HG03103 (cell line): ENCODE data around the gene MED4.
"Not testable (repeated sequence)": the region's sequence is repeated elsewhere in the genome, so short reads cannot be mapped to it uniquely, and the experiment has no call there.

Experiments
- ATAC-seq: cut with Tn5 transposase; IDR thresholded peaks from one replicate; pipeline ENCODE4 v1.9.1; 2021; ENCODE audit warnings: low read depth; ENCODE audit not compliant: unreplicated experiment

MED4 gene

GRCh38 chr13:48096670-48097069 lies 1.8 kb upstream of the MED4 start:
- no peak for ATAC-seq

DNA sequence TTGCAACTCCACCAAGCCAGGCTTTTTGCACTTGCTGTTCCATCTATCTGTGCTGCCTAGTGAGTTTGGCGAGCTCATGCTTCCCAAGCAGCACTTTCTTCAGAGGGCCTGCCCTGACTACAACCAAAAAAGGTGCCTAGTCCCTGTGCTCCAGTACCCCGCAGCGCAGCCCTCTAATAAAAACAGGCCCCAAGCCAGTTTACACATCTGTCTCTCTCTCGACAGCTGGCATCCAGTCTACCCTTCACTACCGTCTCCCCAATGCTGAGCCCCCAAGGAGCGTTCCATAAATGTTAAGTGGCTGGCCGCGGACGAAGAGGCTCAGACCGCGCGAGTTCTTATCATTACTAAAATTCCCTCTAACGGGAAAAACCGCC lies 512 bp downstream of the MED4 start:
- ATAC-seq, result no peak

DNA sequence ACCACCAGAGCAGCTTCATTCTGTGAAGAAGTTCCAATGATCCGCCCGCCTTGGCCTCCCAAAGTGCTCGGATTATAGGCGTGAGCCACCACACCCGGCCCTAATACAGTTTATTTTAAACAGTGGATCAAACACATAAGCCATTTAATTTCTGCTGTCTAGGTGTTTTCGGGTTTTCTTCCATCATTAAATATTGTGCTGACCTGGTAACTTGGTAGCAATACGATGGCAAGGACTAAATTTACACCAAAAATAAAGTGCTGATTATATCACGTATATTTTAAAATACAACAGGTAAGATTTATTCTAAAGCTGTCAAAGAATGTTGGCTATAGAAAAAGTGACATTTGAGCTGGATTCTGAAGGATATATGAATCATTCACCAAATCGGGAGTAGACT lies 1.3 kb downstream of the MED4 start:
- no peak for ATAC-seq

DNA sequence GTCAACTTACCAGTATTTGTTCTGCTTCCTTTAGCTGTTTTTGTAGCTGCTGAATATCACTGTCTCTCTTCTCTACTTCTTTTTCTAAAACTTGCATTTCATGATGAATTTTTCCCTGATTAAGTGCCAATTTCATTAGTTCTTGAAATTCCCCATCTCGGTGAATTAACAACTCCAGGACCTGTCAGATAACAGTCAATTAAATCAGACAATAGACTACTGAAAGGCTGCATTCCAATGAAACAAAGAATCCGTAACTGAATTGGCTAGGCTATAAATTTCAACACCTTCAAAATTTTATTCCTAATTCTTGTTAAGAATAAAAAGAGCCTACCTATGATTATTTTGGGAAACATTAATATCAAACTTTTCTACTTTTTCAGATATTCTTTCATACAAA lies 8.6 kb downstream of the MED4 start:
- ATAC-seq, result no peak

GRCh38 chr13:48081739-48082138 lies 13.2 kb downstream of the MED4 start:
- no peak for ATAC-seq

GRCh38 chr13:48078251-48078656 lies 16.6 kb downstream of the MED4 start:
- ATAC-seq, result peak; percentile 99

DNA sequence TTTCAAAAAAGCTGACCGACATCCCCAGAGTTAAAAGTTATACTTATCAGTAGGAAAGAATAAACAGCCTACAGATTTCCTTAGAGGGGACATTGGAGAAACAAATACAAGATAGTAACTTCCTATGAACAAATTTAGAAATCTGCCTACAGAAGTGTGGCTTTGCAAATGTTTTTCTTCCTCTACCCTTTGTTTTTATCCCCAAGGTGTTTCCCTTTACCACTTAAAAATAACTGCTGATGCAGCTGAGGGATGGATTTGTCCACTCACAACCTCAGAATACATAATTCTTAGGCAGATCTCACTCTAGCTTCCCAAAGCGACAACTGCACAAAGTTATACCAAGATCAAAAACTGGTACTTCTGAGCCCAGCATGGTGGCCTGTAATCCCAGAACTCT lies 20.9 kb downstream of the MED4 start:
- ATAC-seq, result no peak

DNA sequence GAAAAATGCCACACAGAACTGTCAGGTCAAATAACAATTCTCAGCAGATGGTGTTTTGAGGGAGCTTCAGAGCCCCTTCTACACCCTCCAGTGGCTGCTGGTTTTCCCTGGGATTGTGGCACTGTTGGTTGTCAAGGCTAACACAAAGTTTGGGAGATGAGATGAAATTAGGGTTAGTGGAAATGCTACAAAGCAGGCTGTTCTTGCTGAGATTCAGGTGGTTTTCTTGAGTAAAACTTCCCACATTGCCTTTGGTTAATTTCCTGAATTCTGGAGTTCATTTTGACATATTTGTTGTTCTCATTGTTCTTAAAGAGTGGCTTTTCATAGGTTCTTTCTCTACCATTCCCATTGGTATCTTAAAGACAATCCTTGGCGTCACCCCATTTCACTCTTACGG lies 22.1 kb downstream of the MED4 start:
- no peak for ATAC-seq

- ATAC-seq, result no peak
These were observed 22.6 kb downstream of the MED4 start for GRCh38 chr13:48072304-48072703.

DNA sequence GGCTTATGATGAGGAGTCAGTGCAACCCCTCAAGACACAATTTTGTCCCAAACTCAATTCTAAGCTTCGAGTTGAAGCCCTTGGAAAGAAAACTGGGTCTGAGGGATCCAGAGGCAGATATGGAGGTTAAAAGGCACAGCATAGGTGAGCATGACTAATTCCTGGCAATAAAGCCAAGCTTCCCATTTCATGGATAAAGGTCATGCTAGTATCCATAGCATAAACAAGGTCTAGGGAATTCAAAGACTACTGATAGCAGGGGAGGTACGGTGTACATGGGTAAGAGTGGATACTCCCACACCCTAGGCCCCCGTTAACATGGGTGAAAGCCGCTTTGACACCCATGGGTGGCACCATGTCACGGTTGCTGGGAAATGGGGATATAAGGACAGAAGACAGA lies 24.0 kb downstream of the MED4 start:
- ATAC-seq, result no peak

DNA sequence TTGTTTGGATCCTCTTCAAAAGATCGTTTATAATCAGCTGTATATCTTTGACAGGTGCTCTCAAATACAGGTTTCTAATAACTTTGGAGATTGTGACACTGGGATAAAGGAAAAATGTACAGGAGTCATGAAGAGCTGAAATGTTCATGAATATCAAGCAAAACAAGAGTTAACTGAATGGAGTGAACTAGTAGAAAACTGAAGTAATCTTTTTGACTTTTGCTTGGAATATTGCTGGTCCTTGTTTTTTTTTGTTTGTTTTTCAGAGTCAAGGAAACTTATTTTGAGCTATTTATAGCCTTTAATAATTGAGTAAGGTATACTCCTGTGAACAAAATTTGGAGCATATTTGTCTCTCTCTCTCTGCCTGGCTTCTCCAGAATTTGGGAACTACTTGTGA lies 25.3 kb downstream of the MED4 start:
- no peak for ATAC-seq

DNA sequence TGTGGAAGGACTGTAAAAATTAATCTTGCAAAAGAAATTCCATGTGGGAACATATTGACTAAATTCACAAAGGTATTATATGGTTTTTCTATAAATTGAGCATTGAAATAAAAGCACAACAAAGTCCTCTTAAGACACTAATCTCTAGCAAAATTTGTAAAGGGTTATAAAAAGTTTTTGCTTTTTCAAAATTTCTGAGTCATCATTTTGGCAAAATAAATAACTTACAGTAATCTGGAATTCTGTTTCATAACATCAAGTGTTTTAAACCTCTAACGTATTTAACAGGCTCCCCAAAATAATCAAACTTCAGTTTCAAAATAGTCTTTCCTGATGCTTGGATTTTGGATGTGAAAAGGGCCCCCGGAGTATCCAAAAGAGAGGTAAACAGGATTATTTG lies 26.0 kb downstream of the MED4 start:
- ATAC-seq, result no peak

DNA sequence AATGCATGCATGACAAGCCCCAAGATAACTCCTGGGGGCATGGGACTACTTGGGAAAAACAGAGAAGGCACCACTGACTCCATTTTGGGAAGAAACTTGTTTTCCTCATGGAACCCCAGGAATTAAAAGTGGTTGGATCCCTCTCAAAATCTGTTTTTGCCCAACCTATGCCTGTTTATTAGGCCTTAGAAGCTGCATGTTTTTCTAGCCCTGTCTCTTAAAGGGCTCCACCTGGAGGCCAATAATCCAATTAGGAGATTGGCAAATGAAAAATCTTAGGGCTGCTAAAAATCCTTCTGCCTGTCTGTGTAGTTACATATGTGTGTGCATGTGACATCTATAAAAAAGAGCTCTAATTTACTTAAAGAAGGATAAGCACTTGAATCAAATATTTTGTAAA lies 26.9 kb downstream of the MED4 start:
- ATAC-seq, result no peak

- ATAC-seq, result no peak
These were observed 28.5 kb downstream of the MED4 start for GRCh38 chr13:48066310-48066989.

- ATAC-seq, result not testable (repeated sequence)
These were observed 35.0 kb downstream of the MED4 start for GRCh38 chr13:48059951-48060350.

DNA sequence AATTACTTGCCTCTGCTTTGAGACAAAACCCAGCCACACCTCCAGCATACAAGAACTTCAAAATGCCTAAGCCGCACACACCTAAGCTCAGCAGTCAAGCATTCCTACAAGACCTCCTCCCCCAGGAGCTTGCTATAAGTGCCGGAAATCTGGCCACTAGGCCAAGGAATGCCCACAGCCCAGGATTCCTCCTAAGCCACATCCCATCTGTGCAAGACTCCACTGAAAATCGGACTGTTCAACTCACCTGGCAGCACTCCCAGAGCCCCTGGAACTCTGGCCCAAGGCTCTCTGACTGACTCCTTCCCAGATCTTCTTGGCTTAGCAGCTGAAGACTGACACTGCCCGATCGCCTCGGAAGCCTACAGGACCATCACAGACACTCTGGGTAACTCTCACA lies 36.4 kb downstream of the MED4 start:
- ATAC-seq, result not testable (repeated sequence)

- ATAC-seq, result no peak
These were observed 39.2 kb downstream of the MED4 start for GRCh38 chr13:48055712-48056111.

DNA sequence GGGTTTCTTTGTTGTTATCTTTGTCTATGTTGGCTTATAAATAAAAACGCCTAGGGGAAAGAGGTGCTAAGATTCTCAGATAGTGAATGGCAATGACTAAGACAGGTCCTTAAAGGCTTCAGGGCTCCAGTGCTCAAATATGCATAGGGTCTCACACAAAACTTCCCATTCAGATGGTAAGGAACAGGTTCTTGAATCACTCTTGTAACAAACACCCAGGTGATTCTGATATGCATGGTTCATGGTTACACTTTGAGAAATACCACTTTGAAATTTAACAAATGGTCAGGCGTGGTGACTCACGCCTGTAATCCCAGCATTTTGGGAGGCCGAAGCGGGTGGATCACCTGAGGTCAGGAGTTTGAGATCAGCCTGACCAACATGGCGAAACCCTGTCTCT lies 40.3 kb downstream of the MED4 start:
- no peak for ATAC-seq

- no peak for ATAC-seq
These were observed 44.4 kb downstream of the MED4 start for GRCh38 chr13:48050550-48050949.

DNA sequence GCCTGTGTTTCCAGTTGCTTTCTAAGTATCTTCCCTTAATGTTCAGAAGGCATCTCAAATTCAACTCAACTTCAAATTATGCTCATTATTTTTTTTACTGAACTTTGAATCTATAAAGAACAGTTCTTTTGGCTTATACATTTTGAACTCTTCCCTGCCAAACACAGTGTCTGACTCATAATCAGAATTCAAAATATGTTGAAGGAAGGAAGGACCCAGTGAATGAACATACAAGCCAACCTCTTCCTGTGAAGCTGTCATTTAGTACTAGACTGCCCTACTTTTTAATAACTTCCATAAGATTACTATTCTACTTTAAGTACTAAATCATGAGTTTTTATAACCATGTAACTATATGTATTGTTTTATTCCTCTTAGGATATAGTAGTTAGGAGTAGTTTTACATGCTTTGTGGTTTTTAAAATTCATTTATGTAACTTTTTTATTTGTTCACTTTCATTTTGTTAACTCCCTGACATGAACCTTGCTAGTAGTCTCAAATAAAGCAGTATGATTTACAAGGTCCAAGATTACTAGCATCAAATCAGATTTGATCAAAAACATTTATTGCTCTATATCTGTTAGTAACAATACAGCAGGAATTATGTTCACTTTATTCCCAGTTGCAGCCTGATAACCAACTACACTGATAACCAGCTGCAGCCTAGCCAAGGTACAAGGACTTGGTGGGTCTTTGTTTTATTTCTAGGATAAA lies 51.0 kb downstream of the MED4 start:
- no peak for ATAC-seq

DNA sequence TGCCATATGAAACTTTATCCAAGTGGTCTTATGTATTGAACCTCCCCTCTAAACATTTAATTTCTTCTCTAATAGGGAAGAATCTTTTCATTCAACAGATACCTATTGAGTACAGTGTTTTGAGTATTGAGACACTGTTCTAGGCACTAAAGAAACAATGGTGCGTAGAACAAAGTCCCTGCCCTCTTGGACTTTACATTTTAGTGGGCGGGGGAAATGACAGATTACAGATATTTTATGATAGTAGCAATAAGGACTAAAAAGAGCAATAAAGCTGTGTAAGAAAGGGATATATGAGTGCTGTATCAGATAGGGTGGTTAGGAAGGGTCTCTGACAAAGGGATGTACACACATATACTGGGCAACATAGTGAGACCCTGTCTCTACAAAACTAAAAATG lies 52.0 kb downstream of the MED4 start:
- no peak for ATAC-seq

DNA sequence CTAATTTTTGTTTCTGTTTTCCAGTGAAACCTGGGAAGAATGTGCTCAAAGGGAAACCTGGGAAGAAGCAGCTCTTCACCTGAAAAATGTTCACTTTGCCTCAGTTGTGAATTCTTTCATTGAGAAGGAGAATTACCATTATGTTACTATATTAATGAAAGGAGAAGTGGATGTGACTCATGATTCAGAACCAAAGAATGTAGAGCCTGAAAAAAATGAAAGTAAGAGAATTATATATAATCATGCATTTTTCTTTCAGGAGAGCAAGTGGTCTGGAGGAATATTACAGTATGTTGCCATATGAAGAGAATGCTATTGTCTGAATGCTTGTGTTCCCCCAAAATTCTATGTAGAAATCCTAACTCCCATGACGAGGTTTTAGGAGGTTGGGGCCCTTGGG lies 54.0 kb downstream of the MED4 start:
- ATAC-seq, result no peak
